HG03039 (cell line): ENCODE results near the gene ASPM.
"Not testable (repeated sequence)": the region's sequence is repeated elsewhere in the genome, so short reads cannot be mapped to it uniquely, and the experiment has no call there.

Experiments used
- ATAC-seq: cut with Tn5 transposase; IDR thresholded peaks from one replicate; pipeline ENCODE4 v1.9.1; 2021; ENCODE audit warnings: mild to moderate bottlenecking, moderate library complexity; ENCODE audit not compliant: unreplicated experiment

The ASPM gene

GRCh38 chr1:197144570-197145325 lies 1.7 kb downstream of the ASPM start:
- no peak for ATAC-seq

GRCh38 chr1:197143276-197143675 lies 3.2 kb downstream of the ASPM start:
- ATAC-seq: no peak

GRCh38 chr1:197141575-197141974 lies 4.9 kb downstream of the ASPM start:
- no peak for ATAC-seq

- no peak for ATAC-seq
These were observed 6.3 kb downstream of the ASPM start for GRCh38 chr1:197140121-197140520.

GRCh38 chr1:197139169-197139568 lies 7.3 kb downstream of the ASPM start:
- ATAC-seq: no peak

GRCh38 chr1:197137322-197137721 lies 9.1 kb downstream of the ASPM start:
- ATAC-seq: no peak

GRCh38 chr1:197130677-197131304 lies 15.7 kb downstream of the ASPM start:
- no peak for ATAC-seq

- no peak for ATAC-seq
These were observed 16.8 kb downstream of the ASPM start for GRCh38 chr1:197129698-197130097.

GRCh38 chr1:197127246-197127912 lies 19.1 kb downstream of the ASPM start:
- ATAC-seq: no peak

GRCh38 chr1:197126691-197127090 lies 19.8 kb downstream of the ASPM start:
- ATAC-seq: no peak

GRCh38 chr1:197124376-197124775 lies 22.1 kb downstream of the ASPM start:
- ATAC-seq: no peak

GRCh38 chr1:197116156-197116555 lies 30.3 kb downstream of the ASPM start:
- ATAC-seq: no peak

- no peak for ATAC-seq
These were observed 39.6 kb downstream of the ASPM start for GRCh38 chr1:197106869-197107268.

- ATAC-seq: no peak
These were observed 43.2 kb downstream of the ASPM start for GRCh38 chr1:197103300-197103699.

- ATAC-seq: no peak
These were observed 44.5 kb downstream of the ASPM start for GRCh38 chr1:197101978-197102377.

GRCh38 chr1:197100677-197101076 lies 45.8 kb downstream of the ASPM start:
- no peak for ATAC-seq

- ATAC-seq: no peak
These were observed 47.0 kb downstream of the ASPM start for GRCh38 chr1:197099444-197099843.

GRCh38 chr1:197096971-197097370 lies 49.5 kb downstream of the ASPM start:
- ATAC-seq: not testable (repeated sequence)

GRCh38 chr1:197096137-197096536 lies 50.3 kb downstream of the ASPM start:
- no peak for ATAC-seq

- ATAC-seq: no peak
These were observed 53.1 kb downstream of the ASPM start for GRCh38 chr1:197093226-197093885.

- ATAC-seq: no peak
These were observed 53.9 kb downstream of the ASPM start for GRCh38 chr1:197092491-197093023.
